Limb (tissue), 2 donors: ENCODE results near the gene LTO1.
A peak's percentile ranks its signal among the peaks of the same experiment; 100 is the strongest.

Experiments used
- DNase-seq, 2 donors: peaks; one replicate each; pipeline ENCODE4 v3.0.0-alpha.2; 2016; ENCODE audit errors: extremely low spot score in 2 of 2

Gene LTO1

GRCh38 chr11:69674886-69675714, at the start of gene LTO1:
Gene LTO1 (minus strand): TSS chr11:69675353. CDS start chr11:69675239, 114 bp downstream.
- peak; percentile 95 to 99 for DNase-seq

GRCh38 chr11:69721745-69722144, 46.6 kb upstream of the LTO1 start:
- DNase-seq, result no peak

GRCh38 chr11:69721106-69721505, 46.0 kb upstream of the LTO1 start:
- no peak for DNase-seq

GRCh38 chr11:69718912-69719311, 43.8 kb upstream of the LTO1 start:
- DNase-seq, result no peak

- DNase-seq, result peak in 1 of 2 donors; percentile 67
Observed at GRCh38 chr11:69718147-69718546, 43.0 kb upstream of the LTO1 start.

- DNase-seq, result no peak
Observed at GRCh38 chr11:69716891-69717747, 42.0 kb upstream of the LTO1 start.

- DNase-seq, result no peak
Observed at GRCh38 chr11:69716099-69716498, 40.9 kb upstream of the LTO1 start.

- DNase-seq, result no peak
Observed at GRCh38 chr11:69715446-69715845, 40.3 kb upstream of the LTO1 start.

GRCh38 chr11:69711822-69712801, 37.0 kb upstream of the LTO1 start:
- DNase-seq, result no peak

GRCh38 chr11:69708736-69709401, 33.7 kb upstream of the LTO1 start:
- no peak for DNase-seq

GRCh38 chr11:69707176-69707575, 32.0 kb upstream of the LTO1 start:
- peak in 1 of 2 donors; percentile 46 for DNase-seq

GRCh38 chr11:69705901-69706787, 31.0 kb upstream of the LTO1 start:
- DNase-seq, result no peak

- DNase-seq, result no peak
Observed at GRCh38 chr11:69705351-69705811, 30.2 kb upstream of the LTO1 start.

GRCh38 chr11:69704508-69705253, 29.5 kb upstream of the LTO1 start:
- DNase-seq, result peak; percentile 64 to 79

- DNase-seq, result peak in 1 of 2 donors; percentile 63
Observed at GRCh38 chr11:69703768-69704507, 28.8 kb upstream of the LTO1 start, which contains the start of gene FGF19. Gene FGF19 (minus strand): TSS chr11:69704022. CDS start chr11:69703876, 146 bp downstream.

- no peak for DNase-seq
Observed at GRCh38 chr11:69703453-69703767, 28.3 kb upstream of the LTO1 start.

- no peak for DNase-seq
Observed at GRCh38 chr11:69702769-69703452, 27.8 kb upstream of the LTO1 start.
